GM12875 (cell line): ENCODE results near the gene FGF7.

Source experiments
- H3K4me3 ChIP-seq: one replicate; pipeline ENCODE4 v1.5.1; 2011; ENCODE audit warnings: low read depth, low read length, control low read depth
- TF ChIP-seq, protein P1 (sequence below): IDR thresholded peaks from 2 replicates; pipeline ENCODE4 v1.5.1; 2011; ENCODE audit warnings: low read depth, mild to moderate bottlenecking, control low read depth, inconsistent platforms, low read length, moderate library complexity, borderline replicate concordance; ENCODE audit not compliant: insufficient read depth

Gene FGF7

DNA sequence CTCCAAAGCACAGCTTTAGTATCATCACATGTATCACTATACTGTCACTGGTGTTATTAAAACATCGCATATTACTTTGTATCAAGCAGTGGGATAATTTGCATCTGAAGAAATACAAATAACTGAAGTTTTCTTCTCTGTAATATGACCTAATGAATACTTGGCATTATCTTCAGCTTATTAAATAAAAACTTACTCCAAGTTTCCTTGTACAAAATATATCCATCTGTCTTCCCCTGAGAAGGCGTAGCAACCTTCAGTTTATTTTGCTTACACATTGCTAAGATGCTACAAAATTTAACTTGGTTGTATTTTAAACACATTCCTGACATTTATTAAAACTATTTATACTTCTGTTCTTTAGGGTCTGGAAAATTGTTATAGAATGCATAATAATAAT, 13.7 kb downstream of the FGF7 start:
- TF ChIP-seq, protein P1, sequence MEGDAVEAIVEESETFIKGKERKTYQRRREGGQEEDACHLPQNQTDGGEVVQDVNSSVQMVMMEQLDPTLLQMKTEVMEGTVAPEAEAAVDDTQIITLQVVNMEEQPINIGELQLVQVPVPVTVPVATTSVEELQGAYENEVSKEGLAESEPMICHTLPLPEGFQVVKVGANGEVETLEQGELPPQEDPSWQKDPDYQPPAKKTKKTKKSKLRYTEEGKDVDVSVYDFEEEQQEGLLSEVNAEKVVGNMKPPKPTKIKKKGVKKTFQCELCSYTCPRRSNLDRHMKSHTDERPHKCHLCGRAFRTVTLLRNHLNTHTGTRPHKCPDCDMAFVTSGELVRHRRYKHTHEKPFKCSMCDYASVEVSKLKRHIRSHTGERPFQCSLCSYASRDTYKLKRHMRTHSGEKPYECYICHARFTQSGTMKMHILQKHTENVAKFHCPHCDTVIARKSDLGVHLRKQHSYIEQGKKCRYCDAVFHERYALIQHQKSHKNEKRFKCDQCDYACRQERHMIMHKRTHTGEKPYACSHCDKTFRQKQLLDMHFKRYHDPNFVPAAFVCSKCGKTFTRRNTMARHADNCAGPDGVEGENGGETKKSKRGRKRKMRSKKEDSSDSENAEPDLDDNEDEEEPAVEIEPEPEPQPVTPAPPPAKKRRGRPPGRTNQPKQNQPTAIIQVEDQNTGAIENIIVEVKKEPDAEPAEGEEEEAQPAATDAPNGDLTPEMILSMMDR = no peak
- H3K4me3 ChIP-seq = no peak overlapping the region

DNA sequence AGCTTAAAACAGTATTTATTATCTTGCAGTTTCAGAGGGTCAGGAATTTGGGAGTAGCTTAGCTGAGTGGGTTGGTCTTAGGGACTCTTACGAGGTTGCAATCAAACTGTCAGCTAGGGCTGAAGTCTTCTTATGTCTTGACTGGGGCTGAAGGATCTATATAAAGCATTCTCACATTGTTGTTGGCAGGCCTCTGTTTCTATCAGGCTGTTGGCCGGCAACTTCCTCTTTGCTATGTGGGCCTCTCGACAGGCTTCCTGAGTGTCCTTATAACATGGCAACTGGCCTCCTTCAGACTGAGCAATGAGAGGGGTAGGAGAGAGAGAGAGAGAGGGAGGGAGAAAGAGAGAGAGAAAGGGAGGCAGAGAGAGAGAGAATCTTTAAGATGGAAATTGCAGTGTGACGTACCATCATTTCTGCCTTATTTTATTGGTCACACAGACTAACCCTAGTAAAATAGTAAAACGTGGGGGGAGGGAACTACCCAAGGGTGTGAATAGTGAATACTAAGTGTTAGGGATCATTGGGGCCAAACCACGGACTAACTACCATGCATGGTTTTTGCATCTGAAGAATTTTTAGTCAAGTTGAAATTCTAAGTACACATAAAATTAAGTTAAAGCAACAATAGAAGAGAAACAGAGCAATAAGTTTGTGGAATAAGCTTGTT, 16.1 kb downstream of the FGF7 start:
- TF ChIP-seq, protein P1 = no peak
- H3K4me3 ChIP-seq = no peak overlapping the region

DNA sequence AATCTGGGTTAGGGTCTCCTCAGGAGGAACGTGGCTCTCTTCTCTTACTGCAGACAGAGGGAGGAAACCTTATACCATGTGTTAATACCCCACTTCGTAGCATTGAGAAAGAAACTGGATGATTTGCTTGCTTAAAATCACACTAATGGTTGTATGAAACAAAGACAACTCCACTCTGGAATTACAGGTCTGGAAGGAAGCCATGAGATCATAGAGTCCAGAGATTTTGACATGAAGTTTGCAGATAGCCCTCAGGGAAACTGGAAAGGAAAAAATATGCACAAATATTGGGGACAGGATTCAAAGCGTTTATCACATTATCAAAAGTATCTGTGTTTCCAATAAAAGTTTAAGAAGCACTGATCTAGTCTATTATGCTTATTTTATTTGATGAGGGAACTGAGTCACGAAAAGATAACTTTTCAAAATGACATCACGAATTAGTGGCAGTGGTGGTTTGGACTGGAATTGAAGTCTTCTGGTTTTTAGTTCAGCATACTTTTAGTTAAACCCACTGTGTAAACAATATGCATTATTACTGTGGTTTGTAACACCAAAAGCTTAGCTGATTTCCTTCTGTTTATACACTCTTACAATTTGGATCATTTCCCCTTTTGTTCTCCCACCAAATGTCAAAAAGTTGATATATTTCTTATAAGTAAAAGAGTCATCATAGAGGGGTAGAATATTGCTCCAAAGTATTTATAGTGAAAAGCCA, 16.8 kb downstream of the FGF7 start:
- TF ChIP-seq, protein P1 = no peak
- H3K4me3 ChIP-seq = no peak overlapping the region

DNA sequence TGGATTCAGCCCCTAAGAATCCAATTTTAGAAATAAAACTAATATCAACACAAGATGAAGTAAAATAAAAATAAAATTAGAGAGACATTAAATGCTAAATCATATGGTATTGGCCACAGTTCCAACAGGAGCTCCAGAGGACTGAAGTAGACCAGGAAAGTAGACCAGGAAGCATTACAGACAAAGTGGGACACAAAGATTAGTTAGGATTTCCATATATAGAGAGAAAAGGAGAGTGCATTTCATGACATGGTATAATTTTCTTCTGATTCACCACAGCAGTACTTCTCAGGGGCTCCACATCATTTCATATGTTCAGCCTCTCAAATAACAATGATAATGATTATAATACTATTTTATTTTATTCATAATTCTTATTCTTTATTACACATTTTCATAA, 18.3 kb downstream of the FGF7 start:
- H3K4me3 ChIP-seq = no peak overlapping the region
- TF ChIP-seq, protein P1 = no peak

DNA sequence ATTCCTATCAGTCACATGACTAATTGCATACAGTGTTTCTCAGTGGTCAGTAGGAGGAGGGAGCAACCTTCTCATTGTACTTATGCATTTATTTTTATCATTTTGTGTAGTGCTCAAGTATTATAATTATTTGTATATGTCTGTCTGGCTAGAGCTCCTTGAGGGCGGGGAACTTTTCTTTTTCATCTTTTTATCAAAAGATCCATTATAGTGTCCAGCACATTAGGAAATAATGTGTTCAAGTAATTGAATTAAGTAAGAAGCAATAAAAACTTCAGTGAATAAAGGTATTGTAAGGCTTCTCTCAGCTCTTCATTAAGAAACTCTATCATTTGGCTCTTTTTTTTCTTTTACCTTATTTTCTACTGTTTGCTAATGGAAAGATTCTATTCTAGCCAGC, 18.8 kb downstream of the FGF7 start:
- H3K4me3 ChIP-seq = no peak overlapping the region
- TF ChIP-seq, protein P1 = no peak

DNA sequence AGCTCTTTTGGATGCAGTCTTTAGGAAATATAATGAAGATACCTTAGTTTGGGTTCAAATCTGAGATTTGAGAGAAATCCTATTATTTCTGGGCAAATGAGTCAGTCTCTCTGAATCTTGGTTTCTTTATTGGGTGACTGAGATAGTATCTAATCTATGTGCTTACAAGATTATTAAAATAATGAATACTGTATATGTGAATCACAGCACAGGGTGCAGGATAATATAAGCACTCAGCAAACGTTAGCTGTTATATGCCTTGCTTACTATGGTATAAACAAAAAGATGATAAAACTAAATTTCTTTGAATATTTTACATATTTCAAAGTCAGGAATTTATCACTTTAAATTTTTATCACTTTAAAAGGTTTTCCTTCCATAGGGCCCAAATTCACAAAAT, 29.6 kb downstream of the FGF7 start:
- TF ChIP-seq, protein P1 = no peak
- H3K4me3 ChIP-seq = no peak overlapping the region

DNA sequence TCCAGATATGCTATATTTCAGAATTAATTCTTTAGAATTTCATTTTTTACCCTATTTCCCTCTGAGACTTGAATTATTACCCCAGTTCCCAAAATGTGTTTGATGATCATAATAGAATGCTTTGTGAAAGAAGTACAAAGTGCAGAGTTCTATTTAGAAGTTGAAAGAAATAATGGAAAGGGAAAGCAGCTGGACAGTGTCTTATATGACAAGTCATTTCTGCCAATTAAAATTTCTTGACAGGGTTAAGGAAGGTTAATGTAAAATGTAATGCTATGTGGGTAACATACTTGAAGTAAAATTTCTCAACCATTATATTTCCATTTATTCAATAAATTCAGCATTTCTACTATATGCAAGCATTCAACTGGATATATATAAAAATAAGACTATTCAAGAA, 33.1 kb downstream of the FGF7 start:
- TF ChIP-seq, protein P1 = no peak
- H3K4me3 ChIP-seq = no peak overlapping the region
